ENCODE results near the gene APCDD1L.

DNA sequence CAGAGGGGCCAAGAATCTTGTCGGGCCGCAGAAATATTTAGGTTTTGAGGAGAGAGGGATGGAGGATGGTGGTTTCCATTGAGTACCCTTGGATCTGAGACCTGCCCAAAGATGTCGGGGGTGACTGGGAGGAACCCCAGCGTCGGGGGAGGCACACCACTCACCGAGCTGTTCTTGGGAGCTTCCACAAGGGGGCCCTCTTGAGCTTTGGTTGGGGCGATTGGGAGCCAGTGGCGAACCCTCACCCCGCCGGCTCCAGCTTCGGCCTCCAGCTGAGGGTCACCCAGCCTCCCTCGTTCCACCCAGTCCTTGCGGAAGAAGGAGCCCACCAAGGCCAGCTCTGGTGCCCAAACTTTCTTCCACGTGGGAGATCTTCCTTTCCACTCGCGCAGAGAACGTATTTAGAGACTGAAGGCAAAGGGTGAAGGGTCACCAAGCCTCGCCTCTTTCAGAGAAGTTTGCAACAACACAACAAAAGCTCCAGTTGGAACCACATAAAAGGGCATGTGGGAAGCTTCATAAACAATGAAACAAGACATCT, 33.6 kb downstream of the APCDD1L start:
- TF ChIP-seq POLR2AphosphoS5 (IDR thresholded peaks at IDR 0.05; ENCODE audit: low read depth, low read length) (no peak), POLR2A (IDR thresholded peaks at IDR 0.05; ENCODE audit: low read depth, low read length) (no peak), TAF1 (IDR thresholded peaks at IDR 0.05; ENCODE audit: borderline replicate concordance, low read depth, low read length) (no peak)

All from GM12892 (cell line).